Astrocyte (in vitro differentiated cells and primary cell): ENCODE data around the gene TMEM221. TPM values are rescaled to one million over a fixed set of nuclear protein-coding genes. Genes with fewer than 3 reads are reported as not detected.

Source experiments
- DNase-seq: peaks from one replicate; pipeline ENCODE4 v3.0.0-alpha.2; 2010; ENCODE audit warnings: low read depth
- FAIRE-seq: peaks from 2 replicates; lab custom pipeline; 2011; peaks lifted over from hg19 to GRCh38; lab: Jason Lieb, UNC
- H2AFZ ChIP-seq: 2 replicates; pipeline ENCODE4 v1.6.0; 2012; ENCODE audit warnings: low read depth, low read length, inconsistent platforms
- H3K27ac ChIP-seq: 2 replicates; pipeline ENCODE4 v1.5.1; 2011; ENCODE audit warnings: low read depth, low read length, inconsistent platforms
- H3K27me3 ChIP-seq: 2 replicates; pipeline ENCODE4 v1.6.0; 2011; ENCODE audit warnings: low read length, inconsistent platforms; ENCODE audit not compliant: insufficient read depth
- H3K36me3 ChIP-seq: 2 replicates; pipeline ENCODE4 v1.5.1; 2011; ENCODE audit warnings: low read length, inconsistent platforms; ENCODE audit not compliant: insufficient read depth
- H3K4me1 ChIP-seq: 2 replicates; pipeline ENCODE4 v1.5.1; 2011; ENCODE audit warnings: low read length, inconsistent platforms; ENCODE audit not compliant: insufficient read depth
- H3K4me2 ChIP-seq: 2 replicates; pipeline ENCODE4 v1.6.0; 2012; ENCODE audit warnings: low read length, inconsistent platforms
- H3K4me3 ChIP-seq: 2 replicates; pipeline ENCODE4 v1.5.1; 2011; ENCODE audit warnings: low read depth, mild to moderate bottlenecking, low read length, inconsistent platforms; ENCODE audit not compliant: insufficient read depth
- H3K79me2 ChIP-seq: 2 replicates; pipeline ENCODE4 v1.6.0; 2012; ENCODE audit warnings: mild to moderate bottlenecking, low read length, inconsistent platforms; ENCODE audit not compliant: insufficient read depth
- H3K9ac ChIP-seq: 2 replicates; pipeline ENCODE4 v1.6.0; 2012; ENCODE audit warnings: mild to moderate bottlenecking, low read length, inconsistent platforms
- H3K9me3 ChIP-seq: 2 replicates; pipeline ENCODE4 v1.5.1; 2012; ENCODE audit warnings: low read depth, mild to moderate bottlenecking, low read length, inconsistent platforms; ENCODE audit not compliant: insufficient read depth
- H4K20me1 ChIP-seq: 2 replicates; pipeline ENCODE4 v1.6.0; 2012; ENCODE audit warnings: low read length, inconsistent platforms; ENCODE audit not compliant: insufficient read depth
- H3K27ac Mint-ChIP-seq: one replicate; pipeline ENCODE4 v1.8.0; 2021; ENCODE audit warnings: mild to moderate bottlenecking, mixed read lengths; ENCODE audit not compliant: unreplicated experiment
- H3K27me3 Mint-ChIP-seq: one replicate; pipeline ENCODE4 v1.8.0; 2021; ENCODE audit warnings: low read depth, mixed read lengths; ENCODE audit not compliant: unreplicated experiment
- H3K36me3 Mint-ChIP-seq: one replicate; pipeline ENCODE4 v1.8.0; 2021; ENCODE audit warnings: low read depth, mixed read lengths; ENCODE audit not compliant: unreplicated experiment
- H3K4me1 Mint-ChIP-seq: one replicate; pipeline ENCODE4 v1.8.0; 2021; ENCODE audit warnings: low read depth, mixed read lengths; ENCODE audit not compliant: unreplicated experiment
- H3K4me3 Mint-ChIP-seq: one replicate; pipeline ENCODE4 v1.8.0; 2021; ENCODE audit warnings: mild to moderate bottlenecking, moderate library complexity, mixed read lengths; ENCODE audit not compliant: unreplicated experiment
- H3K9me3 Mint-ChIP-seq: one replicate; pipeline ENCODE4 v1.8.0; 2021; ENCODE audit warnings: mild to moderate bottlenecking, mixed read lengths; ENCODE audit not compliant: unreplicated experiment
- CTCF ChIP-seq: IDR thresholded peaks from 2 replicates; pipeline ENCODE4 v1.5.1; 2011; ENCODE audit warnings: low read depth, mild to moderate bottlenecking, inconsistent platforms, low read length, moderate library complexity; ENCODE audit not compliant: insufficient read depth
- EZH2 ChIP-seq: IDR thresholded peaks from 2 replicates; pipeline ENCODE4 v1.6.1; 2012; ENCODE audit warnings: mild to moderate bottlenecking, low read length, inconsistent platforms; ENCODE audit not compliant: insufficient read depth
- total RNA-seq: library from RNA; stranded (reverse); gene quantifications from 2 replicates; pipeline ENCODE4 v1.2.1, GENCODE V29; 2021

TMEM221 gene
- total RNA-seq, 1 donor from 2014 or later: 0.23 TPM

GRCh38 chr19:17471410-17472125 is 23.1 kb upstream of the TMEM221 start:
- H3K4me1 ChIP-seq: peaks cover 30% of the 10 kb centered on the region
- H3K36me3 Mint-ChIP-seq: peaks cover 8% of the 10 kb centered on the region
- H2AFZ ChIP-seq: no peak overlapping the region
- no peak for DNase-seq
- no peak for FAIRE-seq
- peaks cover 10% of the 10 kb centered on the region for H4K20me1 ChIP-seq
- peaks cover 14% of the 10 kb centered on the region for H3K4me1 Mint-ChIP-seq
- H3K27me3 ChIP-seq: no peaks in the 10 kb centered on the region
- no peaks in the 10 kb centered on the region for H3K9me3 ChIP-seq
- peak overlapping the region; percentile 80 for H3K9ac ChIP-seq
- H3K27me3 Mint-ChIP-seq: no peaks in the 10 kb centered on the region
- TF ChIP-seq EZH2 (no peak), CTCF (no peak)
- no peaks in the 10 kb centered on the region for H3K9me3 Mint-ChIP-seq
- peak overlapping the region; percentile 90 for H3K4me3 Mint-ChIP-seq
- peak overlapping the region; percentile 86 for H3K4me2 ChIP-seq
- no peak overlapping the region for H3K27ac ChIP-seq
- H3K79me2 ChIP-seq: peaks cover 22% of the 10 kb centered on the region
- no peak overlapping the region for H3K27ac Mint-ChIP-seq
- H3K4me3 ChIP-seq: peak overlapping the region; percentile 71
- H3K36me3 ChIP-seq: no peaks in the 10 kb centered on the region

GRCh38 chr19:17470068-17470841 is 21.8 kb upstream of the TMEM221 start, which contains the start of gene SLC27A1:
Gene SLC27A1 (plus strand): TSS chr19:17470524. CDS start chr19:17470541, 17 bp downstream.
- H3K36me3 ChIP-seq: no peaks in the 10 kb centered on the region

More at GRCh38 chr19:17470068-17470841, 21.8 kb upstream of the TMEM221 start, which contains the start of gene SLC27A1:
- TF ChIP-seq EZH2 (no peak), CTCF (no peak)
- H3K4me1 Mint-ChIP-seq: peaks cover 9% of the 10 kb centered on the region
- Histone ChIP-seq H3K4me2 (peak within 1 kb of the TSS; percentile 86), H4K20me1 (peaks cover 10% of the 10 kb centered on the region), H3K9ac (peak within 1 kb of the TSS; percentile 80), H2AFZ (peak within 1 kb of the TSS; percentile 89), H3K27ac (peak within 1 kb of the TSS; percentile 64), H3K4me3 (peak within 1 kb of the TSS; percentile 71), H3K9me3 (no peaks in the 10 kb centered on the region), H3K27me3 (no peaks in the 10 kb centered on the region), H3K4me1 (peaks cover 23% of the 10 kb centered on the region), H3K79me2 (peaks cover 16% of the 10 kb centered on the region)
- H3K4me3 Mint-ChIP-seq: peak within 1 kb of the TSS; percentile 90
- H3K27ac Mint-ChIP-seq: peak within 1 kb of the TSS; percentile 88
- DNase-seq: peak; percentile 95
- FAIRE-seq: no peak
- no peaks in the 10 kb centered on the region for H3K9me3 Mint-ChIP-seq
- H3K36me3 Mint-ChIP-seq: peaks cover 4% of the 10 kb centered on the region
- H3K27me3 Mint-ChIP-seq: no peaks in the 10 kb centered on the region
